ENCODE measurements around the gene SLC10A7. TPM values are rescaled to one million over a fixed set of nuclear protein-coding genes. Genes with fewer than 3 reads are reported as not detected.

SLC10A7 gene
- total and polyA plus RNA-seq, 7 experiments from 2014 or later = 7.9 to 26.8 (median 15.0) TPM

DNA sequence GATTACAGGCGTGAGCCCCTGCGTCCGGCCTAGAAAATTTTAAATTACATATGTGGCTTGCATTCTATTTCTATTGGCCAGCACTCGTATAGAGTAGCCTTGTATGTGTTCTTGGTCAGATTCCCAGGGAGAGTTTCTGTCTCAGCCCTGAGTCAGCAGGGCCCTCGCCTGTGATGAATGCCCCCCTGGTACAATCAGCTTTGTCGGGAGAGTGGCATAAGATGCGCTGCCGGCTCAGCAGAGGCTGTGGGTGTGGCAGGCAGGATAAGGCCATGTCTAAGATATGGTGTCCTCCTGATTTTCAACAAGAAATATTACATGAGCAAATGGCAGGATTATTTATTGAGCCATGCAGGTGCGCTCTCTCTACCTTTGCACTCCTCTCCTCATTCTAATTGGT is 309.0 kb downstream of the SLC10A7 start:
- ChIA-PET POLR2A (no interaction called here), CTCF (interaction anchor here (0.5 kb wide), 1 partner anchor 12 kb away, joined by 4 read pairs; no protein-coding TSS in a partner anchor)
- Histone ChIP-seq H3K27me3 (ENCODE audit: control insufficient read depth in 2 of 2, insufficient read depth in 2 of 2, low read length in 2 of 2) (no peaks in the 10 kb centered on the region), H3K36me3 (ENCODE audit: control insufficient read depth in 2 of 3, insufficient read depth in 3 of 3, low read length in 3 of 3) (no peaks in the 10 kb centered on the region), H3K4me1 (ENCODE audit: control insufficient read depth in 2 of 2, insufficient read depth in 2 of 2, low read length in 2 of 2) (no peaks in the 10 kb centered on the region), H3K4me3 (ENCODE audit: low read length) (no peak overlapping the region), H3K9me3 (ENCODE audit: control insufficient read depth in 2 of 3, low read length in 3 of 3) (no peaks in the 10 kb centered on the region), H3K27ac (ENCODE audit: low read depth, low read length) (no peak overlapping the region)
- Mint-ChIP-seq H3K27me3 (peaks cover 0 to 12% (median 4%) of the 10 kb centered on the region in 5 donors), H3K4me3 (no peak overlapping the region), H3K27ac (no peak overlapping the region), H3K9me3 (no peaks in the 10 kb centered on the region), H3K36me3 (no peaks in the 10 kb centered on the region), H3K4me1 (no peaks in the 10 kb centered on the region)
- DNase-seq (no peak), ATAC-seq (no peak)
- intact Hi-C loops (cut with micrococcal nuclease) = no loop called here

DNA sequence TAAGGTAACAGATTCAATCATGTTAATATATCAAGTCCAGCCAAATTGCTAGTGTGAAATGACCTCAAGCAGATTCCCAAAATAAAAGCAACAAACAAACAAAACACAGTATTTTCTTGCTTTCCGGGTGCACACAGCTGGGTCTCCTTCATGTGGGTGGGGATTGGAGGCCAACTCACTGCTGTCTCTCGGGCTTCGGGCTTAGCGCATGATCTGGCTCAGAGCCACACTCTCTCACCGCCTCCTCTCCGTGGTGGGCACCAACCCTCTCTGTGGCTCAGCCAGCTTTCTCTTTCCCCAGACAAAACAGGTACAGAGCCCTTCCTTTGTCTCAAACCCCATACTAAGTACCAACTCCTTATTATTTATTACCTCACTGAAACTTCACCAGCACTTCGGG is 310.3 kb downstream of the SLC10A7 start:
- Mint-ChIP-seq H3K4me3 (no peak overlapping the region), H3K27ac (no peak overlapping the region), H3K27me3 (peaks cover 0 to 12% (median 4%) of the 10 kb centered on the region in 5 donors), H3K9me3 (no peaks in the 10 kb centered on the region), H3K4me1 (no peaks in the 10 kb centered on the region), H3K36me3 (peaks cover 0 to 6% (median 0%) of the 10 kb centered on the region in 5 donors)
- ChIA-PET CTCF (no interaction called here), POLR2A (no interaction called here)
- H3K27ac ChIP-seq (ENCODE audit: low read depth, low read length) = no peak overlapping the region
- no peaks in the 10 kb centered on the region for H3K36me3 ChIP-seq (ENCODE audit: control insufficient read depth in 2 of 3, insufficient read depth in 3 of 3, low read length in 3 of 3)
- intact Hi-C loops (cut with micrococcal nuclease) = no loop called here
- H3K4me1 ChIP-seq (ENCODE audit: control insufficient read depth in 2 of 2, insufficient read depth in 2 of 2, low read length in 2 of 2) = no peaks in the 10 kb centered on the region
- H3K4me3 ChIP-seq (ENCODE audit: low read length) = no peak overlapping the region
- DNase-seq = no peak
- ATAC-seq = no peak
- no peaks in the 10 kb centered on the region for H3K27me3 ChIP-seq (ENCODE audit: control insufficient read depth in 2 of 2, insufficient read depth in 2 of 2, low read length in 2 of 2)
- H3K9me3 ChIP-seq (ENCODE audit: control insufficient read depth in 2 of 3, low read length in 3 of 3) = no peaks in the 10 kb centered on the region

DNA sequence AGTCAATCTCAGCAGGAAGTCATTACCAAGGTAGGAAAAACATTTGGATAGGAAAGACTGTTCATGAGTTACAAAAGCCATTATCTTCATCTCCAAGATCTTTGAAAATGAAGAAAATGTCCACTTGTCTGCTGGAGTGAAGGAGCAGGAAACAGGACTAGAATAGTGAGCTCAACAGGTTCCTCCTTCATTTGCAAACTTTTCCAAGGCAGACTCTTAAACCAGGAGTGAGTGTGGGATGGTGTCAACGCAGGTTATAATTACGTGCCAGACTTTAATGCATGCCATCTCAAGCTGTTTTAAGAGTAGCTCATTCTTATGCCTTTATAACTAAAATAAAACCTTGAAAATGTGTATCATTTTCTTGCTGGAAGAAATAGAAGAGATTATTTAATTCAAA is 310.9 kb downstream of the SLC10A7 start:
- H3K9me3 Mint-ChIP-seq = no peaks in the 10 kb centered on the region
- no peak overlapping the region for H3K27ac Mint-ChIP-seq
- POLR2A ChIA-PET = no interaction called here
- H3K9me3 ChIP-seq (ENCODE audit: control insufficient read depth in 2 of 3, low read length in 3 of 3) = no peaks in the 10 kb centered on the region
- H3K4me1 ChIP-seq (ENCODE audit: control insufficient read depth in 2 of 2, insufficient read depth in 2 of 2, low read length in 2 of 2) = no peaks in the 10 kb centered on the region
- intact Hi-C loops (cut with micrococcal nuclease) = no loop called here
- no peaks in the 10 kb centered on the region for H3K27me3 ChIP-seq (ENCODE audit: control insufficient read depth in 2 of 2, insufficient read depth in 2 of 2, low read length in 2 of 2)
- CTCF ChIA-PET = no interaction called here
- H3K27me3 Mint-ChIP-seq = peaks cover 0 to 12% (median 4%) of the 10 kb centered on the region in 5 donors
- no peak for DNase-seq
- no peaks in the 10 kb centered on the region for H3K4me1 Mint-ChIP-seq
- H3K36me3 Mint-ChIP-seq = peaks cover 0 to 6% (median 0%) of the 10 kb centered on the region in 5 donors
- H3K4me3 Mint-ChIP-seq = no peak overlapping the region
- H3K4me3 ChIP-seq (ENCODE audit: low read length) = no peak overlapping the region
- no peaks in the 10 kb centered on the region for H3K36me3 ChIP-seq (ENCODE audit: control insufficient read depth in 2 of 3, insufficient read depth in 3 of 3, low read length in 3 of 3)
- no peak for ATAC-seq
- no peak overlapping the region for H3K27ac ChIP-seq (ENCODE audit: low read depth, low read length)

DNA sequence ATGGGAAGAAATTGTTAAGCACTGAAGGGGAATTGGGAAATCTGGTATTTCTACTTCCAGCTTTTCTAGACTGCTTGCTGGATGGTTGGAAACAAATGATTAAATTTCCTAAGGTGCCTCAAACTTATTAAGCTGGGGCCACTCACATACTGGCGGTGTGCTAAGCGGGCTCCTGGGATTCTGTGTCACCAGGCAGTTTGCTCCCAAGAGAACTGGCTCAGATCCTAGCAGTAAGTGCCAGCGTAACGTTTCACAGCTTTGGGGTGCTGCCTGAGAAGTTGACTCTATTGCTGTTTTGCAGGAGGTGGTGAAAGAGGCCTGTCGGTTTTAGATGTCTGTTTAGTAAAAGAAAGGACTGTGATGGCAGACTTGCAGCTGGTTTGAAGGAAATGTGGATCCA is 314.3 kb downstream of the SLC10A7 start:
- Histone ChIP-seq H3K36me3 (ENCODE audit: control insufficient read depth in 2 of 3, insufficient read depth in 3 of 3, low read length in 3 of 3) (no peaks in the 10 kb centered on the region), H3K9me3 (ENCODE audit: control insufficient read depth in 2 of 3, low read length in 3 of 3) (no peaks in the 10 kb centered on the region), H3K27ac (ENCODE audit: low read depth, low read length) (no peak overlapping the region), H3K27me3 (ENCODE audit: control insufficient read depth in 2 of 2, insufficient read depth in 2 of 2, low read length in 2 of 2) (no peaks in the 10 kb centered on the region), H3K4me1 (ENCODE audit: control insufficient read depth in 2 of 2, insufficient read depth in 2 of 2, low read length in 2 of 2) (no peaks in the 10 kb centered on the region), H3K4me3 (ENCODE audit: low read length) (no peak overlapping the region)
- ChIA-PET POLR2A (no interaction called here), CTCF (no interaction called here)
- peaks cover 1 to 29% (median 21%) of the 10 kb centered on the region in 5 donors for H3K36me3 Mint-ChIP-seq
- H3K27ac Mint-ChIP-seq = no peak overlapping the region
- H3K27me3 Mint-ChIP-seq = peaks cover 0 to 12% (median 4%) of the 10 kb centered on the region in 5 donors
- no peak for ATAC-seq
- H3K4me3 Mint-ChIP-seq = no peak overlapping the region
- intact Hi-C loops (cut with micrococcal nuclease) = no loop called here
- H3K9me3 Mint-ChIP-seq = peaks cover 0 to 5% (median 0%) of the 10 kb centered on the region in 11 donors
- no peak for DNase-seq
- H3K4me1 Mint-ChIP-seq = peaks cover 0 to 3% (median 0%) of the 10 kb centered on the region in 7 donors

Small RNA genes lying within 50 kb of the gene (microRNA-seq; reads per million reads assigned to microRNA genes)
- not detected for gene MIR7849 (ENCODE audit: borderline microRNAs expressed)

Other genes with a start within 250 kb of the SLC10A7 start
- gene POU4F2, start 117.0 kb upstream of the SLC10A7 start, total RNA-seq = not detected
- not detected for gene POU4F2, start 117.0 kb upstream of the SLC10A7 start, polyA plus RNA-seq

All from naive thymus-derived CD4-positive, alpha-beta T cell (primary cell).